Neural progenitor cell (in vitro differentiated cells): ENCODE measurements around the gene IFNLR1. TPM values are rescaled to one million over a fixed set of nuclear protein-coding genes. Genes with fewer than 3 reads are reported as not detected.

Experiments
- DNase-seq: peaks from one replicate; pipeline ENCODE4 v3.0.0-alpha.2; 2016; ENCODE audit warnings: low spot score
- H2AFZ ChIP-seq: fragments of 200-600 bp; sonication (generic); replicated peaks from 2 replicates; pipeline ENCODE4 v1.6.1; 2016; ENCODE audit warnings: antibody characterized with exemption
- H3F3A ChIP-seq: fragments of 200-600 bp; sonication (generic); 2 replicates; pipeline ENCODE4 v1.6.1; 2016; ENCODE audit warnings: antibody characterized with exemption, low read depth
- H3K27ac ChIP-seq: fragments of 200-600 bp; sonication (generic); 2 replicates; pipeline ENCODE4 v1.5.1; 2016; ENCODE audit warnings: mild to moderate bottlenecking
- H3K27me3 ChIP-seq: fragments of 200-600 bp; sonication (generic); 2 replicates; pipeline ENCODE4 v1.6.1; 2016; ENCODE audit warnings: mild to moderate bottlenecking, moderate library complexity
- H3K36me3 ChIP-seq: fragments of 200-600 bp; sonication (generic); 2 replicates; pipeline ENCODE4 v1.5.1; 2016
- H3K4me1 ChIP-seq: fragments of 200-600 bp; sonication (generic); 2 replicates; pipeline ENCODE4 v1.6.1; 2016; ENCODE audit warnings: mixed run types
- H3K4me2 ChIP-seq: fragments of 200-600 bp; sonication (generic); 2 replicates; pipeline ENCODE4 v1.6.1; 2016
- H3K4me3 ChIP-seq: fragments of 200-600 bp; sonication (generic); 2 replicates; pipeline ENCODE4 v1.5.1; 2016
- H3K79me2 ChIP-seq: fragments of 200-600 bp; sonication (generic); 2 replicates; pipeline ENCODE4 v1.6.1; 2016; ENCODE audit warnings: low read depth
- H3K9ac ChIP-seq: fragments of 200-600 bp; sonication (generic); 2 replicates; pipeline ENCODE4 v1.6.1; 2016
- H3K9me3 ChIP-seq: fragments of 200-600 bp; sonication (generic); 2 replicates; pipeline ENCODE4 v1.5.1; 2016; ENCODE audit warnings: low read depth
- H4K20me1 ChIP-seq: fragments of 200-600 bp; sonication (generic); 2 replicates; pipeline ENCODE4 v1.6.1; 2016; ENCODE audit warnings: low read depth
- H3K27ac Mint-ChIP-seq: 3 replicates; pipeline ENCODE4 v1.8.0; 2021; ENCODE audit warnings: mixed read lengths
- H3K27me3 Mint-ChIP-seq: 2 replicates; pipeline ENCODE4 v1.8.0; 2022; ENCODE audit warnings: low read depth, mild to moderate bottlenecking, inconsistent platforms, moderate library complexity, mixed read lengths; ENCODE audit not compliant: insufficient read depth
- H3K36me3 Mint-ChIP-seq: 3 replicates; pipeline ENCODE4 v1.8.0; 2021; ENCODE audit warnings: mixed read lengths
- H3K4me1 Mint-ChIP-seq: 3 replicates; pipeline ENCODE4 v1.8.0; 2021; ENCODE audit warnings: mixed read lengths
- H3K4me3 Mint-ChIP-seq: 3 replicates; pipeline ENCODE4 v1.8.0; 2021; ENCODE audit warnings: mild to moderate bottlenecking, moderate library complexity, mixed read lengths
- H3K9me3 Mint-ChIP-seq: 3 replicates; pipeline ENCODE4 v1.8.0; 2020; ENCODE audit warnings: mixed read lengths
- CTCF ChIP-seq: fragments of 200-600 bp; sonication (generic); IDR thresholded peaks from 2 replicates; pipeline ENCODE4 v1.5.1; 2017; ENCODE audit warnings: antibody characterized with exemption, mild to moderate bottlenecking
- EZH2 ChIP-seq: fragments of 200-600 bp; sonication (generic); IDR thresholded peaks from 2 replicates; pipeline ENCODE4 v1.6.1; 2017; ENCODE audit warnings: antibody characterized with exemption, mild to moderate bottlenecking, moderate library complexity
- EZH2phosphoT487 ChIP-seq: fragments of 200-600 bp; sonication (generic); IDR thresholded peaks from 2 replicates; pipeline ENCODE4 v1.6.1; 2017; ENCODE audit warnings: antibody characterized with exemption
- total RNA-seq: library from RNA; depleted of rRNA; stranded (reverse); fragments of >200 nt; gene quantifications from 2 replicates; pipeline ENCODE4 v1.2.3, GENCODE V29; 2015; ENCODE audit warnings: low replicate concordance

The IFNLR1 gene
- total RNA-seq, 1 donor from 2014 or later = 3.3 TPM

DNA sequence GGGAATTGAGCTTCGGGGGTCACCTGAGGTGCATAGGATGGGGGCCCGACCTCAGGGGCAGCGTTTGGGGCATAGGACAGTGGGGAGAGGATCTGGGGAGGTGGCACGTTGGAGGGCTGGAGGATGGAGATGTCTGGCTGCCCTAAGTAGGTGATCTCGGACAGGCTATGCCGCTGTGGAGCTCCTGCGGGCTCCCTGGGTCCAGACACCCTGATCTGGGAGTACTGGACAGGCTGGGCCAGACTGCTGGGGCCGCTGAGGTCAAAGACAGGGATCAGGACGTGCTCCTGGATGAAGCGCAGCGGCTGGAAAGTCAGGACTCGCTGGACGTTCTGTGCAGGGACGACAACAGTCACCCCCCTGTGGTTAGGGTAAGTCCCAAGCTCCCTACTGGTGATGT is 65.7 kb downstream of the IFNLR1 start:
- Mint-ChIP-seq H3K4me1 (peaks cover 10% of the 10 kb centered on the region), H3K27me3 (no peaks in the 10 kb centered on the region), H3K4me3 (no peak overlapping the region), H3K27ac (peak overlapping the region; percentile 78), H3K36me3 (no peaks in the 10 kb centered on the region), H3K9me3 (no peaks in the 10 kb centered on the region)
- H3K4me3 ChIP-seq = no peak overlapping the region
- H3K9ac ChIP-seq = no peak overlapping the region
- no peak overlapping the region for H3K27ac ChIP-seq
- no peaks in the 10 kb centered on the region for H3K4me1 ChIP-seq
- no peaks in the 10 kb centered on the region for H3K27me3 ChIP-seq
- no peaks in the 10 kb centered on the region for H3K79me2 ChIP-seq
- H4K20me1 ChIP-seq = no peaks in the 10 kb centered on the region
- no peaks in the 10 kb centered on the region for H3K9me3 ChIP-seq
- H3K36me3 ChIP-seq = no peaks in the 10 kb centered on the region
- no peak for DNase-seq
- no peak overlapping the region for H2AFZ ChIP-seq
- no peak overlapping the region for H3K4me2 ChIP-seq
- TF ChIP-seq EZH2 (no peak), EZH2phosphoT487 (no peak), CTCF (no peak)
- H3F3A ChIP-seq = no peaks in the 10 kb centered on the region

DNA sequence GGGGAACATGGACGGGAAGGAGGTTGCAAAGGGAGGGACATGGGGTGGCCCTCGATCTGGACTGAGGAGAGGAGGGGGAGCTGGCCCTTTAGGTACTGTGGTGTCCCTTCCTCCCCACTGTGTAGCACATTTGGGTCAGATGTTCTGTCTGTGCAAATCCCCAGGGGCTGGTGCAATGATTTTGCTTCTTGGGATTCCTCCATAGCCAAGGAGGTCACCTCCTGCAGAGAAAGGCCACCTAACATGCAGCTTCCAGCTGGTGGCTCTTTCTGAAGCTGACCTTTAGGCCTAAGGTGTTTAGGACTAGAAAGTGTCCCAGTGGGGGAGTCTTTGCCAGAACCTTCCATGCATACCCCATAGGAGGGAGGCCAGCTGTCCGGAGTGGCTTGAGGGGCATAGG is 66.1 kb downstream of the IFNLR1 start:
- no peaks in the 10 kb centered on the region for H3K27me3 Mint-ChIP-seq
- Histone ChIP-seq H3F3A (no peaks in the 10 kb centered on the region), H3K9ac (no peak overlapping the region), H3K9me3 (no peaks in the 10 kb centered on the region), H3K4me1 (no peaks in the 10 kb centered on the region), H2AFZ (no peak overlapping the region), H3K27me3 (no peaks in the 10 kb centered on the region), H3K4me2 (no peak overlapping the region), H4K20me1 (no peaks in the 10 kb centered on the region), H3K4me3 (no peak overlapping the region), H3K79me2 (no peaks in the 10 kb centered on the region), H3K36me3 (no peaks in the 10 kb centered on the region), H3K27ac (no peak overlapping the region)
- H3K36me3 Mint-ChIP-seq = no peaks in the 10 kb centered on the region
- no peaks in the 10 kb centered on the region for H3K9me3 Mint-ChIP-seq
- peaks cover 10% of the 10 kb centered on the region for H3K4me1 Mint-ChIP-seq
- DNase-seq = no peak
- no peak overlapping the region for H3K4me3 Mint-ChIP-seq
- H3K27ac Mint-ChIP-seq = no peak overlapping the region
- TF ChIP-seq CTCF (no peak), EZH2phosphoT487 (no peak), EZH2 (no peak)

- DNase-seq = no peak
- no peak overlapping the region for H3K27ac ChIP-seq
- peak overlapping the region; percentile 22 for H2AFZ ChIP-seq
- no peaks in the 10 kb centered on the region for H3K79me2 ChIP-seq
- H3K27me3 Mint-ChIP-seq = no peaks in the 10 kb centered on the region
- no peaks in the 10 kb centered on the region for H4K20me1 ChIP-seq
- H3K4me3 ChIP-seq = no peak overlapping the region
- H3K4me2 ChIP-seq = no peak overlapping the region
- H3K4me1 Mint-ChIP-seq = peaks cover 10% of the 10 kb centered on the region
- no peaks in the 10 kb centered on the region for H3K27me3 ChIP-seq
- no peaks in the 10 kb centered on the region for H3K36me3 ChIP-seq
- no peaks in the 10 kb centered on the region for H3K36me3 Mint-ChIP-seq
- H3K4me1 ChIP-seq = no peaks in the 10 kb centered on the region
- no peak for TF ChIP-seq EZH2
- no peak for TF ChIP-seq CTCF
- no peak for TF ChIP-seq EZH2phosphoT487
- H3K4me3 Mint-ChIP-seq = no peak overlapping the region
- H3K9me3 Mint-ChIP-seq = no peaks in the 10 kb centered on the region
- H3K9ac ChIP-seq = no peak overlapping the region
- no peak overlapping the region for H3K27ac Mint-ChIP-seq
- H3F3A ChIP-seq = no peaks in the 10 kb centered on the region
- no peaks in the 10 kb centered on the region for H3K9me3 ChIP-seq
Measured at GRCh38 chr1:24119859-24120756, 67.0 kb downstream of the IFNLR1 start.
